Measurements from ENCODE around the gene CPSF7.

- TF ChIP-seq, protein P1, sequence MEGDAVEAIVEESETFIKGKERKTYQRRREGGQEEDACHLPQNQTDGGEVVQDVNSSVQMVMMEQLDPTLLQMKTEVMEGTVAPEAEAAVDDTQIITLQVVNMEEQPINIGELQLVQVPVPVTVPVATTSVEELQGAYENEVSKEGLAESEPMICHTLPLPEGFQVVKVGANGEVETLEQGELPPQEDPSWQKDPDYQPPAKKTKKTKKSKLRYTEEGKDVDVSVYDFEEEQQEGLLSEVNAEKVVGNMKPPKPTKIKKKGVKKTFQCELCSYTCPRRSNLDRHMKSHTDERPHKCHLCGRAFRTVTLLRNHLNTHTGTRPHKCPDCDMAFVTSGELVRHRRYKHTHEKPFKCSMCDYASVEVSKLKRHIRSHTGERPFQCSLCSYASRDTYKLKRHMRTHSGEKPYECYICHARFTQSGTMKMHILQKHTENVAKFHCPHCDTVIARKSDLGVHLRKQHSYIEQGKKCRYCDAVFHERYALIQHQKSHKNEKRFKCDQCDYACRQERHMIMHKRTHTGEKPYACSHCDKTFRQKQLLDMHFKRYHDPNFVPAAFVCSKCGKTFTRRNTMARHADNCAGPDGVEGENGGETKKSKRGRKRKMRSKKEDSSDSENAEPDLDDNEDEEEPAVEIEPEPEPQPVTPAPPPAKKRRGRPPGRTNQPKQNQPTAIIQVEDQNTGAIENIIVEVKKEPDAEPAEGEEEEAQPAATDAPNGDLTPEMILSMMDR (IDR thresholded peaks at IDR 0.05) = no peak
- no peak for TF ChIP-seq EZH2 (IDR thresholded peaks at IDR 0.05; ENCODE audit: borderline replicate concordance, insufficient read depth, low read depth, low read length, poor library complexity, severe bottlenecking)
Measured at GRCh38 chr11:61370349-61371005, 59.3 kb downstream of the CPSF7 start.
